K562 (cell line): Measurements from ENCODE around the gene MPDZ. TPM values are rescaled to one million over a fixed set of nuclear protein-coding genes. Genes with fewer than 3 reads are reported as not detected.

Source experiments
- ATAC-seq: fragments of 200-7000 bp; cut with Tn5 transposase; 3 replicates; pipeline ENCODE4 v1.9.1; 2020; ENCODE audit warnings: moderate library complexity
- BruUV-seq: library from RNA; stranded (reverse); fragments of 400-500 nt; replicated peaks from 2 replicates; lab custom pipeline; 2021; lab: Mats Ljungman, UMichigan
- CTCF ChIA-PET: fragments of 300-600 bp; formaldehyde crosslinking; extraction: SDS; loops from one replicate; lab custom pipeline; 2021; ENCODE audit warnings: low intra/inter-chr PET ratio; lab: Yijun Ruan, JAX
- POLR2A ChIA-PET: fragments of 300-600, 350-650 bp; sonication (Branson Sonifier 250); formaldehyde crosslinking; extraction: SDS; loops from one replicate; lab custom pipeline; 2021; ENCODE audit warnings: antibody characterized with exemption, inconsistent platforms; lab: Yijun Ruan, JAX
- DNase-seq, 4 experiments: peaks; one replicate each; pipeline versions ENCODE4 v3.0.0 to v3.0.0-alpha.2; 2011 to 2018; ENCODE audit warnings: low spot score in 3 of 4, mixed read lengths in 3 of 4; ENCODE audit errors: extremely low read depth in 1 of 4
- FAIRE-seq: peaks from 2 replicates; lab custom pipeline; 2011; peaks lifted over from hg19 to GRCh38; lab: Jason Lieb, UNC
- H2AFZ ChIP-seq: 2 replicates; pipeline ENCODE4 v1.6.0; 2011; ENCODE audit warnings: low read depth, low read length, control low read depth, inconsistent platforms
- H3K27ac ChIP-seq: fragments of 200-600 bp; 3 replicates; pipeline ENCODE4 v1.8.0; 2011; ENCODE audit warnings: low read depth, mild to moderate bottlenecking, control low read depth, inconsistent platforms, low read length, moderate library complexity, mixed read lengths; ENCODE audit errors: extremely low read depth
- H3K27me3 ChIP-seq, 2 experiments: fragments of 300-600 bp in 1 of 2; 2 replicates in 1 of 2; 3 replicates in 1 of 2; pipeline versions ENCODE4 v1.6.0 to v1.8.0; 2011; ENCODE audit warnings: inconsistent platforms in 2 of 2, low read length in 2 of 2, mild to moderate bottlenecking in 1 of 2, mixed read lengths in 1 of 2, moderate library complexity in 1 of 2; ENCODE audit not compliant: control insufficient read depth in 2 of 2, insufficient read depth in 2 of 2
- H3K36me3 ChIP-seq: fragments of 300-600 bp; 3 replicates; pipeline ENCODE4 v1.8.0; 2011; ENCODE audit warnings: mild to moderate bottlenecking, low read length, inconsistent platforms; ENCODE audit not compliant: control insufficient read depth, insufficient read depth
- H3K4me1 ChIP-seq, 2 experiments: fragments of 200-600 bp in 1 of 2; replicated peaks in 1 of 2; 2 replicates in 1 of 2; 3 replicates in 1 of 2; pipeline versions ENCODE4 v1.5.1 to v1.8.0; 2011; ENCODE audit warnings: inconsistent platforms in 2 of 2, low read length in 2 of 2, mild to moderate bottlenecking in 1 of 2, mixed read lengths in 1 of 2, moderate library complexity in 1 of 2; ENCODE audit not compliant: control insufficient read depth in 2 of 2, insufficient read depth in 2 of 2
- H3K4me2 ChIP-seq: 2 replicates; pipeline ENCODE4 v1.6.1; 2011; ENCODE audit warnings: low read length, control low read depth, inconsistent platforms, mixed read lengths; ENCODE audit not compliant: insufficient read depth
- H3K4me3 ChIP-seq: fragments of 200-600 bp; sonication (generic), shearing (Covaris generic); 2 replicates; pipeline ENCODE4 v1.5.1; 2016; ENCODE audit warnings: control low read depth, inconsistent platforms
- H3K79me2 ChIP-seq: fragments of 200-600 bp; 3 replicates; pipeline ENCODE4 v1.8.0; 2011; ENCODE audit warnings: low read length, inconsistent platforms; ENCODE audit not compliant: control insufficient read depth, insufficient read depth
- H3K9ac ChIP-seq, 2 experiments: 2 replicates each; pipeline versions ENCODE4 v1.6.0 to v1.6.1; 2011; ENCODE audit warnings: low read depth in 2 of 2, low read length in 2 of 2, control low read depth in 1 of 2, inconsistent platforms in 1 of 2, mild to moderate bottlenecking in 1 of 2, mixed read lengths in 1 of 2; ENCODE audit not compliant: insufficient read depth in 1 of 2
- H3K9me1 ChIP-seq: one replicate; pipeline ENCODE4 v1.6.0; 2011; ENCODE audit warnings: inconsistent platforms, mild to moderate bottlenecking, low read length, moderate library complexity; ENCODE audit not compliant: control insufficient read depth, insufficient read depth
- H3K9me3 ChIP-seq: replicated peaks from 2 replicates; pipeline ENCODE4 v1.5.1; 2011; ENCODE audit warnings: low read depth, low read length, inconsistent platforms; ENCODE audit not compliant: control insufficient read depth, insufficient read depth
- H4K20me1 ChIP-seq: replicated peaks from 2 replicates; pipeline ENCODE4 v1.6.1; 2011; ENCODE audit warnings: low read length, inconsistent platforms, mixed read lengths; ENCODE audit not compliant: control insufficient read depth, insufficient read depth
- BCL6 ChIP-seq: fragments of 250-450 bp; sonication (Bioruptor Pico); IDR thresholded peaks from 2 replicates; pipeline ENCODE4 v1.4.0; 2020
- CBFA2T3 ChIP-seq: fragments of 450-650 bp; IDR thresholded peaks from 2 replicates; pipeline ENCODE4 v1.6.1; 2017
- PTBP1 ChIP-seq: fragments of 200-400 bp; formaldehyde crosslinking; IDR thresholded peaks from 2 replicates; pipeline ENCODE4 v1.6.1; 2017; ENCODE audit warnings: low read depth, low read length
- SFPQ ChIP-seq: fragments of 200-400 bp; formaldehyde crosslinking; IDR thresholded peaks from 2 replicates; pipeline ENCODE4 v1.6.1; 2017; ENCODE audit warnings: mild to moderate bottlenecking, low read depth, low read length, moderate library complexity
- SP1 ChIP-seq: sonication (generic); formaldehyde crosslinking; IDR thresholded peaks from 2 replicates; pipeline ENCODE4 v1.8.1; 2022; ENCODE audit warnings: mild to moderate bottlenecking, missing genetic modification reagents
- XRCC4 ChIP-seq: IDR thresholded peaks from one replicate; pipeline ENCODE4 v1.6.1; 2011; ENCODE audit not compliant: insufficient read depth, insufficient read length; ENCODE audit errors: extremely low read depth
- ZBTB12 ChIP-seq: fragments of 250-450 bp; sonication (Bioruptor Pico); IDR thresholded peaks from 2 replicates; pipeline ENCODE4 v1.4.0; 2020
- ZNF551 ChIP-seq: fragments of 250-450 bp; sonication (Bioruptor Pico); IDR thresholded peaks from 2 replicates; pipeline ENCODE4 v1.5.0; 2021; ENCODE audit warnings: mild to moderate bottlenecking, moderate library complexity
- WGBS: fragments of 100-300 bp; shearing (Covaris generic); methylation state at CpG from one replicate; pipeline ENCODE4 v1.1.6; 2016; ENCODE audit warnings: low coverage, mixed read lengths; ENCODE audit not compliant: insufficient coverage; ENCODE audit errors: missing lambda C conversion rate; 5-methylcytosine and 5-hydroxymethylcytosine counted together
- in situ Hi-C: fragments of 300-500 bp; cut with MboI; formaldehyde crosslinking; loops from 4 replicates; pipeline ENCODE4 v1.15.0; 2018; ENCODE audit warnings: inconsistent platforms, mixed read lengths
- intact Hi-C: fragments of 100-400 bp; cut with micrococcal nuclease; formaldehyde crosslinking; loops from 2 replicates; pipeline ENCODE4 v1.14.2; 2022
- polyA plus RNA-seq, 8 experiments: library from polyadenylated mRNA; depleted of rRNA in 4 of 8; stranded (reverse) in 5 of 8; unstranded in 3 of 8; fragments of >200 nt; fragmentation: Nextera tagmentation in 2 of 8; fragmentation: Illumina TruSeq in 1 of 8; extraction: Ambion mirVana in 2 of 8; extraction: Trizol in 1 of 8; gene quantifications; 2 replicates each; pipeline versions ENCODE4 v1.2.1 to v1.2.3, GENCODE V29; 2011 to 2014; ENCODE audit warnings: inconsistent platforms in 1 of 8, missing spikeins in 1 of 8
- total RNA-seq, 7 experiments: library from RNA; depleted of rRNA in 6 of 7; stranded (reverse); fragments of >200 nt in 6 of 7; fragmentation: Illumina TruSeq in 2 of 7; extraction: Trizol in 2 of 7; gene quantifications; 2 replicates each; pipeline versions ENCODE4 v1.2.1 to v1.2.3, GENCODE V29; 2011 to 2021; ENCODE audit warnings: low replicate concordance in 1 of 7

MPDZ gene
- total and polyA plus RNA-seq, 9 of the 15 experiments (the other 6 are each of a cell fraction or from before 2014, with no cell fraction given), result 3.9 to 13.2 (median 5.7) TPM

- intact Hi-C loops (no loop called here), in situ Hi-C loops (no loop called here)
- 80% methylated on average over 2 of the region's 2 CpGs for WGBS
- Histone ChIP-seq H3K27ac (no peak overlapping the region), H3K4me1 (no peaks in the 10 kb centered on the region), H3K9me1 (no peaks in the 10 kb centered on the region), H3K36me3 (no peaks in the 10 kb centered on the region), H3K79me2 (no peaks in the 10 kb centered on the region), H3K4me2 (no peak overlapping the region), H3K27me3 (no peaks in the 10 kb centered on the region), H4K20me1 (no peaks in the 10 kb centered on the region), H3K9me3 (no peaks in the 10 kb centered on the region), H2AFZ (no peak overlapping the region), H3K9ac (no peak overlapping the region), H3K4me3 (no peak overlapping the region)
- DNase-seq, result no peak
- no TSS peak for BruUV-seq
- FAIRE-seq, result no peak
- POLR2A ChIA-PET, result no interaction called here
- ATAC-seq, result no peak
- no peak for TF ChIP-seq ZNF551 (CRISPR knock-in tag)
- TF ChIP-seq CBFA2T3, result no peak
- TF ChIP-seq PTBP1, result no peak
- no peak for TF ChIP-seq SFPQ
- TF ChIP-seq XRCC4, result no peak
- TF ChIP-seq SP1 (CRISPR knock-in tag), result no peak
- no peak for TF ChIP-seq ZBTB12 (CRISPR knock-in tag)
- no peak for TF ChIP-seq BCL6 (CRISPR knock-in tag)
- CTCF ChIA-PET, result no interaction called here
These were observed 112.5 kb downstream of the MPDZ start for GRCh38 chr9:13166996-13167395.
